Medulla oblongata (tissue), 1 donor: ENCODE data around the gene GNAI3.

Experiments
- DNase-seq: peaks from one replicate; pipeline ENCODE4 v3.0.0-alpha.2; 2015; ENCODE audit errors: extremely low spot score

The GNAI3 gene

GRCh38 chr1:109598655-109599054 is 50.2 kb downstream of the GNAI3 start:
- DNase-seq = no peak

DNA sequence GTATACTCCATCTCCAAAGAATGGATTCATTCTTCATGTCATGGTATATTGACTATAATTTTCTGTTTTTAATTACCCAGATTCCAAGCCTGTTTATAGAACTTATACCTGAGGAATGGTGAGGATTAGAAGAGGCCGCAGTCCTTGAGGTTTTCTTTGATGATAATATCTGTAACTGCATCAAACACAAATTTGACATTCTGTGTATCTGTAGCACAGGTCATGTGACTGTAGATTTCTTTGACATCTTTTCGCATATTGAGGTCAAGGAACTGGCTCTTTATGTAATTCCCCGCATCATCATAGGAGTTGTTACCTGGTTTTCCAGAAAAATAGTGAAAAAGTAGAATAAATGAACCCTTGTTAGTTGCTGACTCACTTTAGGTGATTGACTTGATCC is 54.8 kb downstream of the GNAI3 start:
- no peak for DNase-seq

GRCh38 chr1:109605381-109605780 is 57.0 kb downstream of the GNAI3 start:
- no peak for DNase-seq

GRCh38 chr1:109609881-109610280 is 61.5 kb downstream of the GNAI3 start:
- no peak for DNase-seq

DNA sequence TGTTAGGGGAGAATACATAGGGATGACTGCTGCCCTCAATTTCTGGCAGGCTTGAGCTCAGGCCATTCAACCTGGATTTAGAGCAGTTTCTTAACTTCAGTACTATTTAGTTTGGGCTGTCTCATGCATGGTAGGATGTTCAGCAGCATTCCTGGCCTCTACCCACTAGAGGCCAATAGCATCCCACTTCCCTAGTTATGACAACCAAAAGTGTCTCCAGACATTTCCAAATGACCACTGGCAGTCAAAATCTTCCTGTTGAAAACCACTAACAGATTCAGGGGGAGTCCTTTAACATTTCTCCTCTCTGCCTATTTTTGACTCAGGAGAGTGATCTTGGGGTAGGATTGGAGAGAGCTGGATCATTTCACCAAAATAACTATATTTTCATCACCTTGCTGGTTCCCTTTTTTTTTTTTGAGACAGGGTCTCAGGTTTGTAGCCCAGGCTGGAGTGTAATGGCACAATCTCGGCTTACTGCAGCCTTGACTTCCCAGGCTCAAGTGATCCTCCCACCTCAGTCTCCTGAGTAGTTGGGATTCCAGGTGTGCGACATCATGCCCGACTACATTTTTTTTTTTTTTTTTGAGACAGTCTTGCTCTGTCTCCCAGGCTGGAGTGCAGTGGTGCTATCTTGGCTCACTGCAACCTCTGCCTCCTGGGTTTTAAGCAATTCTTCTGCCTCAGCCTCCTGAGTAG is 62.3 kb downstream of the GNAI3 start:
- no peak for DNase-seq

- no peak for DNase-seq
These were observed 63.0 kb downstream of the GNAI3 start for GRCh38 chr1:109611308-109611990.

DNA sequence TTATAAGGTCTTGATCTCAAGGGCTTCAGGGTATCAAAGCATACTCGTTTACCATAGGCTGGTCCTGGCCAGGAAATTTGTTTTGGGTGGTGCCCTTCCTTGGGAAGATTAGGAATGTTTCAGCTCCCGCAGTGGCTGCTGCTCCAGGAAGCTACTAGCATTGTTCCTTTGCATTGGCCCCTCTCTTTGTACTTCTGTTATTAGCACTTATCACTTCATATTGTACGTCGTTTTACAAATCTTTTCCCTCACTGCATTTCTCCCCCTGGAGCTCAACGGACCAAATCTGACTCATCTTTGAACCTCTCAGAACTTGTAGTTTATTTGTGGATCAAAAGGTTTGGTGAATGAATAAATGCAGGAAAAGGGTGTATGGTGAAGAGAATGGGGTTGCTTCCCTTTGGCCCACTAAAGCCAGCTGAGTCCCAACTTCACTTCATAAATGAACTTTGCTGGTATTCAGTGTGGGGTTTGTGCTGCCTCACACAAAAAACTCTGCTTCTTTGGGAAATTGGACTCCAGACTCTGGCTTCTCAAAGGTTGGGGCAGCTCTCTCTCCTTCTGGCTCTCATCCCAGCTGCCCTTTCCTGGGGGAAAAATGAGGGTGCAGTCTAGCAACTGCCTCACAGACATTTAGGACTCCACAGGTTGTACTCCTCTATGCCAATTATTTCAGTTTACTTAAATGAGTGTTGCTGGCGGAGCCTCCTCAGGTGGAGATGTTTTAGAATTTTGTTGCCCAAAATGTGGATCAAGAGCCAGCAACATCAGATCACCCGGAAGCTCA is 65.1 kb downstream of the GNAI3 start:
- peak; percentile 34 for DNase-seq

GRCh38 chr1:109615879-109616278 is 67.5 kb downstream of the GNAI3 start:
- peak; percentile 81 for DNase-seq

- no peak for DNase-seq
These were observed 68.0 kb downstream of the GNAI3 start for GRCh38 chr1:109616391-109616790.

DNA sequence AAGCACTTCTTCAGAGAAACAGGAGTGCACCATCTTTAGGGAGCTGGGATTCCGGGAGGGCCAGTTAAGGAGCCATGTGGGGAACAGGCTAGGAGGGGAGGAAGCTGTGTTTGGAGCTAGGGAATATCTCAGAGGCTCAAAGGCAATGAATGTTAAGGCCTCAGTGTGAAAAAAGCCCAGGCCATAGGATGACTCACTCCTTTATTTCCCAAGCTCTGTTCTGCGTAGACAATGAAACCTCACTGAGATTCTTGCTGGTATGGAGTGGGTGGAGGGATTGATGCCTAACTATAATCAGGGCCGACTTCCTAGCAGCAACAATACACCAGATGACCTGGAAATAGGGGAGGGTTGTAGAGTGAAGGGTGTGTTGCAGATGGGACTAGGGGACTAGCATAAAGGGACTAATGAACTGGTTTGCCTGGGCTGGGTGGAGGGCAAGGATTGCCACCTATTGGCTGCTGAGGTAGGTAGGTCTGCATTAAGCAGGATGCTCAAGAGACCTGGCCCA is 68.9 kb downstream of the GNAI3 start:
- DNase-seq = no peak

DNA sequence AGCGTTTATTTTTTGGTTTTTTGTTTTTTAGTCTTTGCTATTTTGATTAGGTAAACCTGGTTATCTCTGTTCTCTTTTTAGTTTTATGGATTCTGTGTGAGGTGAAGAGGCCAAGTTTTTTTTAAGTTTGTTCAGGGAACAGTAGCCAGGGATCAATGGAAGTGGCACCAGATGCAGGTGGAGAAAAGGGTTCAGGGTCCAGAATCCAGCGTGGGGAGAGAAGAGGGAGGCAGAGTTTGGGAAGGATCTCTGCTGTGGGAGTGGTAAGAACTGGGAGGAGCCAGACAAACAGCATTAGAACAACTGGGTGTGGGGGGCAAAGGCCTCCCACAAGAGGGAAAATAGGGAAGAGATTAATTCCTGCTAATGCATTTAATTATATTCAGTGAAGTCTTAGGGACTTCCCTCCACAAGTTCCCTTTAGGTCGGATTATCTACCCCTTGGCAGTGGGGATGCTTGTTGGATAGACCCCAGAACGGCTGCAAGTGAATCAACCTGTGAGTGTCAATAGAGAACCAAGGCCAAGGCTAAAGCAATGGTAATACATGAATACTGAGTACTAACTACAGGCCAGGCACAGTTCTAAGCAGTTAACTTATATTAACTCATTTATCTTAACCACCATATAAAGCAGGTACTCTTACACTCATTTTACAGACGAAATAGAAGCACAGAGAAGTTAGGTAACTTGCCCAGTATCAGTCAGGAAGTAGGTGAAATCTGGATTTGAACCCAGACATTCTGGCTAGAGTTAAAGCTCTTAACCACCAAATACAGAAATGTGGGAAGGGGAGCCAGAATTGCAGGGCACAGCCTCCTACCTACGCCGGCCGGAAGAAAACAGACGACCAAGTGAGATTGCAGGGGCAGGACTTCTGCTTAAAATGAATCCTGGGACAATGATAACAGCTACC is 70.5 kb downstream of the GNAI3 start:
- DNase-seq = no peak

DNA sequence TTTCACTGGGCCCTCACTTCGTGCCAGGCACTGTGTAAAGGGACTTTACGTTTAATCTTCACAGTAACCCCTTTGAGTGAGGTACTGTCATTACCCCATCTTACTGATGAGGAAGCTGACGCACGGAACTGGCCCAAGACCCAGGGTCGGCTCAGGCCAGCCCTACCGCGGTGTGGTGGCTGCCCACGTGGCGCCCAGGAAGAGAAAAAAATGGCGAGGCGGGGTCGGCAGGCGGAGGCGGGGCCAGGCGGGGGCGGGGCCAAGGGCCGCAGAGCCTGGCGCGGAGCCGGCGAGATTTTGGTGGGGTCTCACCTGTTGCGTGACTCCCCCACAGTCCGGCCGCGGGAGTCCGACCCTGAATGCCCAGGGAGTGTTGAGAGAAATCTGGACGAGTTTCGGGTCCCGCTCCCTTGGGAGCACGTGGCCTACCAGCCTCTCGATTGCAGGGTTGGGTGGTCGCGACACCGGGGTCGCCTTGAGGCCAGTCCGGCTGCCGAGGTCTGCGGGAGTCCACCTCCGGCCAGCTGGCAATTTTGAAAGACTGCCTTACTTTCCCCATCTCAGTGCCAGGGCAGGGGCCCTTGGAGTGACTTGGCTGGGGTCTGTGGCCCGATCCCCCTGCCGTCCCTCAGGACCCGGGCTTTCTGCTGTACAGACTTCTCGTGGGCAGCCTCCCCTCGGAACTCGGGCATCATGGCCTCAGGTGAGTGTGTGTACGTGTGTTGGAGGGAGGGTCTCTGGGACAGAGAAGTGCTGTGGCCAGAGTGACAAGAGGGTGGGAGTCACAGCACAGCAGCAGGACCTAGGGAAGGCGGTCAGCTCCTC is 71.4 kb downstream of the GNAI3 start, which contains the start of the genes AMPD2 and GNAT2:
Gene AMPD2, plus strand, starts transcription at position 262 of the 825 bp plus-strand sequence. CDS start 1,339 bp downstream, outside the sequence.
Gene GNAT2, minus strand, starts transcription at position 41 of the 825 bp plus-strand sequence. CDS start 6,746 bp downstream, outside the sequence.
- DNase-seq = peak; percentile 68

DNA sequence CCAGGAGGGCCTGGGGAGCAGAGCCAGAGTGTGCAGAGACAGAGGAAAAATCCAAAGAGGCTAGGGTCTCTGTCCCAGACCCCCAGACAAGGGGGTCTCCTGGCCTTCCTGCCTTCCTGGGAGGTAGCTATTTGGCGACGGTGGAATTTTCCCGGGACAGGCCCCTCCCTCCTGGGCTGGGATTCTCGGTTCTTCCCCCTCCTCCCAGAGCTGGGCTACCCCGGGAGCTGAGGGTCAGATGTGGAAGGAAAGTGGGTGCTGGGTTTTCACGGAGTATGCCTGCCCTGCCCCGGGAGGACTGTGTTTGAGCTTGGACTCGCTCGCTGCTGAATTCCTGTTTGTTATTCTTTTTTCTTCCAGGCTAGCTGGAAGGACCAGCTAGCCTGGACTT is 72.0 kb downstream of the GNAI3 start:
- DNase-seq = peak; percentile 49

- DNase-seq = peak; percentile 94
These were observed 72.4 kb downstream of the GNAI3 start for GRCh38 chr1:109620841-109621286.

GRCh38 chr1:109621379-109622136 is 73.1 kb downstream of the GNAI3 start:
- no peak for DNase-seq

GRCh38 chr1:109622137-109622892 is 73.9 kb downstream of the GNAI3 start:
- DNase-seq = no peak

- no peak for DNase-seq
These were observed 74.5 kb downstream of the GNAI3 start for GRCh38 chr1:109622895-109623294.

DNA sequence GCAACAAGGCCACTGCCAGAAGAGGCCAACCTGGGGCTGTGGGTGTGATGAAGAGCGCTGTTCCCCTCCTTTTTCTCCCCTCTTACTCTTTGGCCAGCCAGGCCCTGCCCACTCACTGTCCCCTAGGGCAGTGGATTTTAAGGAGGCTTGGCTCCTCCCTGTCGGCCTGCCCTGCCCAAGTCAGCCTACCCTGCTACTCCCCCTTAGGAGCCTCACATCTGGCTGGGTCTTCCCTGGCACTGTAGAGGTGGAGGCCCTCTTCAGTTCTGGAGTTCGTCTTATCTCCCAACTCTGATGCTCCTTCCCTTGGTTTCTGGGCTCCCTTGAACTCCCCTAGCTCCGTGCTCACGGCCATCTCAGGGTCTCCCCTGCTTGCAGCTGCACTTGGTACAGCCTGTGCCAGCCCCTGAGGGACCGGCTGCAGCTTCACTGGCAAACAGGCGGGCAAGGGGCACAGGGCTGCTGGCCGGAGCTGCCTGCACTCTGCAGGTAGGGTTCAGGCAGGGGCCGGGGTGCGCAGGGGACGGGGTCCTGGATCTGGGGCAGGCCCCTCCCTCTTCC is 75.3 kb downstream of the GNAI3 start:
- DNase-seq = peak; percentile 54
